Activated CD8-positive, alpha-beta memory T cell treated with anti-CD3 and anti-CD28 coated beads for 36 hours (primary cell): ENCODE data around the gene TMEM79. TPM values are rescaled to one million over a fixed set of nuclear protein-coding genes. Genes with fewer than 3 reads are reported as not detected.

ENCODE experiments used
- CTCF ChIA-PET: fragments of 350-600 bp; sonication (Branson Sonifier 250); formaldehyde crosslinking; loops from one replicate; lab custom pipeline; 2021; ENCODE audit warnings: antibody characterized with exemption; lab: Charles Lee
- POLR2A ChIA-PET: fragments of 350-600 bp; sonication (Branson Sonifier 250); formaldehyde crosslinking; loops from one replicate; lab custom pipeline; 2021; ENCODE audit warnings: antibody characterized with exemption; lab: Charles Lee
- total RNA-seq, 2 experiments: library from RNA; stranded (reverse); gene quantifications; one replicate each; pipeline ENCODE4 v1.2.3, GENCODE V29; 2021

Gene TMEM79
- total RNA-seq, 2 experiments from 2014 or later: 10.1 to 10.2 TPM

DNA sequence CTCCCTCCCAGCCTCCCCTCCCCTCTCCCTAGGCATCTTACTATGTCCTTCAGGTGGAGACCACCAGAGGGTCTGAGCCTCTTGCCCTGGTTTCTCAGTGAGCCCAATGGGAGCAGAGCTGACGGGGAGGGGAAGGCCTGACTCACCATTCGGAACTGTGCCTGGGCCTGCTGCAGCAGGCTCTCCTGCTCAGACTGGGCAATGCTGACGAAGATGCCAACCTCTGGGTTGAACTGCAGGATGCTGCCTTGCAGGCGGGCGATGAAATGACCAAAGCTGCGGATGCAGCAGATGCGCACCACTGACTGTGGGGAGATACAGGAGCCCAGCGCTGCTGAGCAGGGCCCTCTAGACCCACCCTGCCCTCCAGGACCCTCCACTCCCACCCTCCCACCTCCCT is 25.3 kb upstream of the TMEM79 start:
- ChIA-PET POLR2A (no interaction called here), CTCF (interaction anchor here (2.1 kb wide), 1 partner anchor 33 kb away, joined by 5 read pairs; no protein-coding TSS in a partner anchor)

GRCh38 chr1:156259805-156260204 is 24.3 kb upstream of the TMEM79 start:
- CTCF ChIA-PET: interaction anchor here (1.1 to 2.1 kb wide), 2 partner anchors 34 to 157 kb away, joined by 3 to 5 read pairs; no protein-coding TSS in a partner anchor
- POLR2A ChIA-PET: no interaction called here

DNA sequence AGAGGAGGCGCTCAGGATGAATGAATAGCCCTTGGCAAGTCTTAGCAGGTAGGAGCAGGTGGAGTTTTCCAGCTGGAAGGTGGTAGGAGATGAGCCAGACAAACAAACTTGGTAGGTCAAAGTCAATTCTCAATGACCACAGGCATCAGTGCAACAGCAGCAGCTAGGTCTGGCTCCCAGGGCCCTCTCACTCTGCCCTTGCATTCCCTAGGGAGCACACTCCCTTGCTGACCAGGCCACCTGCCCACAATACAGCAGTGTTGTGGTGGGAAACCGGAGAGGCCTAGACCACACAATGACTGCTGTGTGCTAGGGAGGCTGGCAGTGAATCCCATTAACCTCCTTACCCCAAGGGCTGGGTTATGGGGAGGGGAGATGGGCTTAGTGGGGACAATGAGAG is 23.2 kb upstream of the TMEM79 start:
- ChIA-PET CTCF (no interaction called here), POLR2A (interaction anchor here (0.5 kb wide), 1 partner anchor 17 kb away, joined by 7 read pairs; no protein-coding TSS in a partner anchor)

DNA sequence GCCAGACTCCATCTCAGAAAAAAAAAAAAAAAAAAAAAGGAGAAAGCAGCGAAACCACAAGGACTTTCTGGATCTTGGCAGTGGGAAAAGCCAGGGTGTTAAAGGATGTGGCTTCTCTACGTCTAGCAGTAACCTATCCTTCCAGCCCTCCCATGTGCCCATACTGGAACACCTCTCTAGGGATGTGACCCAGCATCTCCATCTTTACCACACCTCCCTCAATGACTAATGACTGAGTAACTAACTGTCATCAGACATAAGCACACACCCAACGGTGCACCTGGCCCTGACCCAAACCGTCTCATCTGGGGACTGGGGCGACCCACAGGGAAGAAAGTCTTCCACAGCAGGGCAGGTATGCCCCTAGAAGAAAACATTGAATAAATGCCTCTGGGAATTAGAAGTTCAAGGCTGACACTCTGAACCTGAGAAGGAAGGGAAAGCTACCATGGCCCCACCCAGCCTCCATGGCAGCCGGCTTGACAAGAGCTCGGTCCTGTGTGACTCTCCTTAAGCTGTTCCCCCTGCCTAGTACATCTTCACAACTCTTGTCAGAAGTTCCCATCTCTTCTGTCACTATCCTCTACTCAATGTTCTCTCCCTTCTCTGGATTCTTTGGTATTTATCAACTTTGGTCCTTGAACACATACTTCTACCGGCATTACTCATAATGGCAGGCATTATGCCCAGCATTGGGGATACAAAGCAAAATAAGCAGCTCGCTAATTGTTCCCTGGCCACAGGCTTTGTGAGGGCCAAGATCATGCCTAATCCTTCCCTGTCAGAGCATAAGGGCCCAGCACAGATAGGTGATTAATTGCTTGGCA is 21.5 kb upstream of the TMEM79 start:
- ChIA-PET POLR2A (interaction anchor here (0.6 to 0.9 kb wide), 2 partner anchors 11 to 17 kb away, joined by 3 read pairs; no protein-coding TSS in a partner anchor), CTCF (interaction anchor here (0.7 to 0.9 kb wide), 2 partner anchors 84 to 196 kb away, joined by 3 read pairs; no protein-coding TSS in a partner anchor)

GRCh38 chr1:156263288-156263655 is 20.9 kb upstream of the TMEM79 start:
- POLR2A ChIA-PET: interaction anchor here (0.9 kb wide), 1 partner anchor 18 kb away, joined by 3 read pairs; no protein-coding TSS in a partner anchor

GRCh38 chr1:156266051-156266450 is 18.1 kb upstream of the TMEM79 start:
- CTCF ChIA-PET: no interaction called here

More at GRCh38 chr1:156263288-156263655, 20.9 kb upstream of the TMEM79 start:
- CTCF ChIA-PET: interaction anchor here (0.9 to 1.4 kb wide), 2 partner anchors 21 to 197 kb away, joined by 3 read pairs; partner anchors contain the start of gene TMEM79

DNA sequence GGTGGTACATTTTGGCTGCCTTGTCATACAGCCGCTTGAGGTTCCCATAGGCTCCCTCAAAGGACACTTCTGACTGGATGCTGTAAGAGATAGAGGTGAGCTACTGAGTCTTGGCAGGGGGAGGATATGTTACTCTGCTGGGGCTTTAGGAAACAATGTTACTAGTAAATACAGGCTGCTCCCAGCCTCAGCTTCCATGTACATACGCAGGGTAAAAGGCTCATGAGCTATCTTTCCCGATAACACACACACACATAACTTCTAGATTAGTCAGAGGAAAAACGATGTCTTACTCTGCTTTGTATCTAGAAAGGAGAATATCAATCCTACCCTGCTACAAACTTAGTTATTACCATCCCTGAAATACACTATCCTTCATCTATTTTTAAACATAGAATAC is 15.8 kb upstream of the TMEM79 start:
- CTCF ChIA-PET: no interaction called here
- POLR2A ChIA-PET: no interaction called here

More at GRCh38 chr1:156266051-156266450, 18.1 kb upstream of the TMEM79 start:
- POLR2A ChIA-PET: no interaction called here

GRCh38 chr1:156270314-156270713 is 13.8 kb upstream of the TMEM79 start:
- ChIA-PET CTCF (no interaction called here), POLR2A (no interaction called here)

DNA sequence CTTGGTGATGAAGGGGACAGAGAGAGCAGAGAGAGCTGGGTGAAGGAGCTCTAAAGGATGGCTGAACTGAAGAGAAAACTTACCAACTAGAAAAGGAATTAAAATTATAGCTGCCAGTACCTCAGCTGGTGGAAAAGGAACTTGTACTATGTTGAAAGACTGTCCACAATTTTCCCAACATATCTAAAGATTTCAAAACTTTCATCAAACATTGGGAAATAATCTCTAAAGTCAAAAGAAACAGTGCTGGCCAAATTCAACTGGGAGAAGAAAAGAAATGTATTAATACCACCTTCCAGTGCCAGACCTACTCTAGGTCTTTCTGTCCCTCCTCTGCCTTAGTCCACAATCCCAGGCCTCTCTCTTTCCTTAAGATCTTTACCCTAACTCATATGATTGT is 7.6 kb upstream of the TMEM79 start:
- ChIA-PET POLR2A (no interaction called here), CTCF (no interaction called here)

DNA sequence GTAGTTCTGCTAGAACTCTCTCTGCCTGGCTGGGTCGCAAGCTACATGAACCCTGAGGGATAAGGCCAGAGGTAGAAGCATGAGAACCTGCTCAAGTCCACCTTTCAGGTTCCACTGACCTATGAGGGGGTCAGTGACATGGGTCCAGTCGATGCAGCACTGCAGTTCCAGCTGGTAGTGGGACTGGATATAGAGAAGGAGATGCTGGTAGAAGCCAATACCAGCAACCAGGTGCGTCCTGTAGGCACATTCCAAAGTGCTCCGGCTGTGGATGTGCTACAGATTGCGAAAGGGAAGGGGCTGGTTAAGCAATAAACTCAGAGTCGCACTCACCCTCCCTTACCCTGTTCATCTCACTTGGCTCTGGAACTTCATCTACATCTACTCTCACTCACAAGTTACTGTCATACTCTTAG is 7.2 kb upstream of the TMEM79 start:
- CTCF ChIA-PET: no interaction called here
- POLR2A ChIA-PET: no interaction called here

DNA sequence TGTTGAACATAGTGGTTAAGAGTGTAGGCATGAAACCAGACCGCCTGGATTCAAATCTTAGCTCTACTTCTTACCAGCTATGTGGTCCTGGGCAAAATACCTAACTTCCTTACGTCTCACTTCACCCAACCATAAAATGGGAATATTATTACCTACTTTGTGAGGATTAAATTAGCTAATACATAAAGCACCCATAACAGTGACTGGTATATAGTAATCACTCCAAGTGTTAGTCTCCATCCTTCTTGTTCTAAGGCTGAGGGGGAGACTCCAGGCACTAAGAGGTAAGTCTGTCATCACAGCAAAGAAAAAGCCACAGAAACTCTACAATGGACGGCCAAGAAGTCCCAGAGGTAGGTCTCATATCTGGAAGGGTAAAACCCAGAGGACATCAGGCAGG is 4.3 kb upstream of the TMEM79 start:
- CTCF ChIA-PET: interaction anchor here (1.3 to 1.5 kb wide), 2 partner anchors 39 to 134 kb away, joined by 3 to 4 read pairs; no protein-coding TSS in a partner anchor
- POLR2A ChIA-PET: interaction anchor here (0.5 to 0.6 kb wide), 3 partner anchors 13 to 174 kb away, joined by 3 to 10 read pairs (median 3); no protein-coding TSS in a partner anchor

DNA sequence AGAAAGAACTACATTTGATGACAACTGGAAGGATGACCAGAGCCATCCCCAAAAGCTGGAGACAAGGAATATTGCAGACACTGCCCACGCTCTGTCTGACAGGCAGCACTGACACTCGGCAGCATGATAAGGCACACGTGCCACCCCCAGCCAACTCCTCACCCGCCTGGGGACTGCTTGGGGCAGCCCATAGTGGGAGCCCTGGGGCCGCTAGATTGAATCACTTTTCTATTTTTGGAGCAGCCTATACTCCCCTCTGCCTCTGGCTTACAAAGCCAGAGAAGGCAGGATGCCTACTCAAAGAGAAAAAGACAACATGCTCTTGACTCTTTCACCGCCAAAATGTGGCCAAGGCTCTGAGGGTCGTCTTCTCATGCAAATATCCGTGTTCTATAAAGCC is 2.8 kb upstream of the TMEM79 start:
- CTCF ChIA-PET: interaction anchor here (1.0 to 2.6 kb wide), 9 partner anchors 13 to 185 kb away, joined by 3 to 9 read pairs (median 4); partner anchors contain the start of gene GLMP
- POLR2A ChIA-PET: interaction anchor here (1.3 to 1.9 kb wide), 3 partner anchors 14 to 165 kb away, joined by 3 to 8 read pairs (median 3); partner anchors contain the start of genes CCT3, GLMP and TSACC

DNA sequence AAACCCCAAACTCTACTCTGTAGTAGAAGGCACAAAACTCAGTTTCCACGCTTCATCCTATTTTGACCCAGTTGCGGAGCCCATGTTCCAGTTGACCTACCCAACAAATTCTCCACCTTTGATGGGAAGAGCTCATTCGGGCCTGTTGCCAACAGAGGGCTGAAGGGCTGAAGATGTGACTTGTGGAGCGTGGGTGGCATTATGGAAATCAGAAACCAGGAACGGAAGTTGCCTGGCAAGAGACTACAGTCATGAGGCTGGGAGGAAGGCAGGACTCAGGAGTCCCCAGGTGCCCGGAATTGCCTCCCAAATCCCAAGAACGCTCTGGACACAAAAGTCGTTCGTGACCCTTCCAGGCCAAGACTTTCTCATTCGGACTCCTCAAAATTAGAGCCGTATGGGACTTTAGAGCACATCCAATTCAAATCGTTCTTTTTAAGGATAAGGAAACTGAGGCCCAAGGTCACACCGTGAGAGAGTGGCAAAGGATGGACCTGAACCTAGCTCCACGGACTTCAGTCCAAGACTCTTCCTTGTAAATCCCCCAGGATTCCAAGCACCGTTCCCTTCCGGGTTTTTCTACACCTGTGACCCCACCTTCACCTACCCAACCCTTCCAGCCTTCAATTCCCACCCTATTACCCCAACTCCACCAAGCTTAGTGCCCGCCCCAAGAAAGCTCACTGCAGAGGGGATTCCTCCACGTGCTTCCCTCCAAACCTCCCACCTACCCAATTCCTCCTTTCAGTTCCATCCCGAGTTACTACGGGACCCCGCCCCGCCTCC is 2.2 kb upstream of the TMEM79 start:
- CTCF ChIA-PET: interaction anchor here (0.6 to 2.6 kb wide), 17 partner anchors 9 to 292 kb away, joined by 3 to 9 read pairs (median 4); partner anchors contain the start of gene GLMP
- POLR2A ChIA-PET: interaction anchor here (0.6 to 1.9 kb wide), 11 partner anchors 9 to 166 kb away, joined by 3 to 8 read pairs (median 3); partner anchors contain the start of genes CCT3, GLMP, SLC25A44 and TSACC

GRCh38 chr1:156282479-156283222 is 1.5 kb upstream of the TMEM79 start, which contains the start of gene SMG5:
Gene SMG5, minus strand, starts transcription at chr1:156282825. Its CDS starts 145 bp downstream, at chr1:156282680.
- ChIA-PET POLR2A (interaction anchor here (0.6 to 1.9 kb wide), 13 partner anchors 9 to 89 kb away, joined by 3 to 8 read pairs (median 3); partner anchors contain the start of genes CCT3, GLMP, PMF1 and SLC25A44), CTCF (interaction anchor here (0.6 to 2.6 kb wide), 16 partner anchors 9 to 293 kb away, joined by 3 to 9 read pairs (median 4); partner anchors contain the start of gene GLMP)

DNA sequence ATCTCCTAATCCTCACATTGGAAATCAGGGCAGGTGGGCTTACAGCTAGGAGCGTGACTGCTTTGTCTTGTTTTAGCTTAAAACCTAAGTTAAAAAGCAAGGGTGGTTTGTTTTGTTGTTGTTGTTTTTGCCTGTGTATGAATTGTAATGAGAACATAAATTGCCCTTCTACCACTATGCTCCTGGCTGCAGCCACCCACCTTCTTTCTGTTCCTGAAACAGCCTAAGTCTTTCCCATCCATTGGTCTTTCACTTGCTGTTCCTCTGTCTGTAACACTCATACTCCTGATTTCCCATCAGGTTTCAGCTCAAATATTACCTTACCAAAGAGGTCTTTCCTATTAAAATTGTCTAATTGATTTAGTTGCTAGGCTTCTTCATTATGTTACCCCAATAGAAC is 604 bp upstream of the TMEM79 start:
- ChIA-PET POLR2A (interaction anchor here (0.6 to 1.9 kb wide), 6 partner anchors 8 to 84 kb away, joined by 3 to 8 read pairs (median 6); partner anchors contain the start of genes CCT3, GLMP and TSACC), CTCF (interaction anchor here (0.6 to 2.6 kb wide), 11 partner anchors 9 to 185 kb away, joined by 3 to 9 read pairs (median 4); no protein-coding TSS in a partner anchor)

- CTCF ChIA-PET: interaction anchor here (1.1 kb wide), 1 partner anchor 21 kb away, joined by 3 read pairs; no protein-coding TSS in a partner anchor
- POLR2A ChIA-PET: interaction anchor here (1.0 kb wide), 1 partner anchor 10 kb away, joined by 7 read pairs; no protein-coding TSS in a partner anchor
Measured at GRCh38 chr1:156284757-156285156, 632 bp downstream of the TMEM79 start.

DNA sequence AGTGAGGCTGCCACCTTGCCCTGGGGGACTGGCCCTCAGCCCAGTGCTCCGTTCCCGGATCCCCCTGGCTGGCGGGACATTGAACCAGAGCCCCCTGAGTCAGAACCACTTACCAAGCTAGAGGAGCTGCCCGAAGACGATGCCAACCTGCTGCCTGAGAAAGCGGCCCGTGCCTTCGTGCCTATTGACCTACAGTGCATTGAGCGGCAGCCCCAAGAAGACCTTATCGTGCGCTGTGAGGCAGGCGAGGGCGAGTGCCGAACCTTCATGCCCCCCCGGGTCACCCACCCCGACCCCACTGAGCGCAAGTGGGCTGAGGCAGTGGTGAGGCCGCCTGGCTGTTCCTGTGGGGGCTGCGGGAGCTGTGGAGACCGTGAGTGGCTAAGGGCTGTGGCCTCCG is 1.3 kb downstream of the TMEM79 start:
- ChIA-PET CTCF (no interaction called here), POLR2A (no interaction called here)

GRCh38 chr1:156286061-156286460 is 1.9 kb downstream of the TMEM79 start:
- ChIA-PET CTCF (no interaction called here), POLR2A (no interaction called here)
